SU-DHL-6 (cell line): Measurements from ENCODE around the gene APOF.

ENCODE experiments used
- CTCF ChIP-seq: fragments of 200-600 bp; sonication (generic); IDR thresholded peaks from one replicate; pipeline ENCODE4 v1.5.1; 2017; ENCODE audit warnings: antibody characterized with exemption, mild to moderate bottlenecking, low read length, moderate library complexity; ENCODE audit not compliant: insufficient read depth, poor library complexity, severe bottlenecking
- EZH2phosphoT487 ChIP-seq: fragments of 200-600 bp; sonication (generic), shearing (Covaris generic); conservative IDR thresholded peaks from 2 replicates; pipeline ENCODE4 v1.6.1; 2018; ENCODE audit warnings: mild to moderate bottlenecking, antibody characterized with exemption, low read length, moderate library complexity, mixed read lengths

- no peak for TF ChIP-seq CTCF
- TF ChIP-seq EZH2phosphoT487 = no peak
These were observed 24.6 kb upstream of the APOF start for GRCh38 chr12:56387152-56387736.
